ENCODE results near the gene CHID1. TPM values are rescaled to one million over a fixed set of nuclear protein-coding genes. Genes with fewer than 3 reads are reported as not detected.

The CHID1 gene
- total RNA-seq, 2 donors from 2014 or later: 46.9 to 78.7 TPM

- H3K27ac ChIP-seq: no peak overlapping the region
- no peaks in the 10 kb centered on the region for H3K36me3 ChIP-seq
- DNase-seq (ENCODE audit: low spot score): no peak
- no peak for TF ChIP-seq CTCF (IDR thresholded peaks at IDR 0.05)
- no peaks in the 10 kb centered on the region for H3K9me3 ChIP-seq
- peaks cover 0 to 48% of the 10 kb centered on the region in 2 donors for H3K4me1 ChIP-seq
- no peak overlapping the region for H3K4me3 ChIP-seq
- H3K27me3 ChIP-seq: no peaks in the 10 kb centered on the region
Observed at GRCh38 chr11:855330-855674, 55.3 kb downstream of the CHID1 start.

DNA sequence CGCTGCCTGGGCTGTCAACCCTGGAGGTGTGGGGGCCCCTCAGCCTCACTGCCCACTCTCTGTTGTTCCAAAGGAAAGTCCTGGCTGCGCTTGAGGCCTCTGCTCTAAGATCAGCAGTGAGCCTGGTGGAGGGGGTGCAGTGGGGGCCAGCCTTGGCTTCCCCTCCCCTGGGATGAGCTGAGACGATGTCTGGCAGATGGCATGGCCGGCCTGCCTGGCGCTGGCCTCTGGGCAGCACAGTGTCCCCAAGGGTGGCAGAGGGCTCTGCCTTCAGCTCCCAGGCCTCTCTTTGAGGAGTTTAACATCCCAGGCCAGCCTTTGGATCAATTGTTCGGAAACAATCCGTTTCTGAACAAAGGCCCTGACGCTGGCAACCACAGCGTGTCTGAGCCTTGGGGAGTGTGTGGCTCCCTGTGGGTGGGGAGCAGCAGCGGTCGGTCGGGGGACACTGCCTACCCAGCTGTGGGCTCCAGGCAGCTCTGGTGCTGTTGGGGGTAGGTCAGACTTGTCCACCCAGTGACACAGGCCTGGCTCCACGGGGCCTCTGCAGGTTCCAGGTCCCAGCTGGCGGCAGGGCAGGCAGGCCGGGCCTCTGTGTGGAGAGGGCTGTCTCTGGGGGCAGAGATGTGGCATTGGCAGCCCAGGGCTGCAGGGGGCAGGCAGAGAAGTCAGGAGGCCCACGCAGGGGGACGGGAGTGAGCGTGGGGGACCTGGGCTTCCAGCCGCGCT, 55.8 kb downstream of the CHID1 start:
- TF ChIP-seq CTCF (IDR thresholded peaks at IDR 0.05): no peak
- H3K27me3 ChIP-seq: no peaks in the 10 kb centered on the region
- no peak overlapping the region for H3K4me3 ChIP-seq
- no peak for DNase-seq (ENCODE audit: low spot score)
- no peaks in the 10 kb centered on the region for H3K9me3 ChIP-seq
- H3K4me1 ChIP-seq: peaks cover 0 to 47% of the 10 kb centered on the region in 2 donors
- no peak overlapping the region for H3K27ac ChIP-seq
- H3K36me3 ChIP-seq: no peaks in the 10 kb centered on the region

- Histone ChIP-seq H3K36me3 (no peaks in the 10 kb centered on the region), H3K9me3 (no peaks in the 10 kb centered on the region), H3K4me3 (no peak overlapping the region), H3K27me3 (no peaks in the 10 kb centered on the region), H3K4me1 (peaks cover 0 to 43% of the 10 kb centered on the region in 2 donors), H3K27ac (no peak overlapping the region)
- no peak for TF ChIP-seq CTCF (IDR thresholded peaks at IDR 0.05)
- no peak for DNase-seq (ENCODE audit: low spot score)
Observed at GRCh38 chr11:853682-854448, 56.7 kb downstream of the CHID1 start.

GRCh38 chr11:852762-853161, 57.8 kb downstream of the CHID1 start:
- Histone ChIP-seq H3K4me3 (no peak overlapping the region), H3K27ac (no peak overlapping the region), H3K9me3 (no peaks in the 10 kb centered on the region), H3K27me3 (no peaks in the 10 kb centered on the region), H3K4me1 (peaks cover 0 to 54% of the 10 kb centered on the region in 2 donors), H3K36me3 (no peaks in the 10 kb centered on the region)
- TF ChIP-seq CTCF (IDR thresholded peaks at IDR 0.05): no peak
- DNase-seq (ENCODE audit: low spot score): no peak

DNA sequence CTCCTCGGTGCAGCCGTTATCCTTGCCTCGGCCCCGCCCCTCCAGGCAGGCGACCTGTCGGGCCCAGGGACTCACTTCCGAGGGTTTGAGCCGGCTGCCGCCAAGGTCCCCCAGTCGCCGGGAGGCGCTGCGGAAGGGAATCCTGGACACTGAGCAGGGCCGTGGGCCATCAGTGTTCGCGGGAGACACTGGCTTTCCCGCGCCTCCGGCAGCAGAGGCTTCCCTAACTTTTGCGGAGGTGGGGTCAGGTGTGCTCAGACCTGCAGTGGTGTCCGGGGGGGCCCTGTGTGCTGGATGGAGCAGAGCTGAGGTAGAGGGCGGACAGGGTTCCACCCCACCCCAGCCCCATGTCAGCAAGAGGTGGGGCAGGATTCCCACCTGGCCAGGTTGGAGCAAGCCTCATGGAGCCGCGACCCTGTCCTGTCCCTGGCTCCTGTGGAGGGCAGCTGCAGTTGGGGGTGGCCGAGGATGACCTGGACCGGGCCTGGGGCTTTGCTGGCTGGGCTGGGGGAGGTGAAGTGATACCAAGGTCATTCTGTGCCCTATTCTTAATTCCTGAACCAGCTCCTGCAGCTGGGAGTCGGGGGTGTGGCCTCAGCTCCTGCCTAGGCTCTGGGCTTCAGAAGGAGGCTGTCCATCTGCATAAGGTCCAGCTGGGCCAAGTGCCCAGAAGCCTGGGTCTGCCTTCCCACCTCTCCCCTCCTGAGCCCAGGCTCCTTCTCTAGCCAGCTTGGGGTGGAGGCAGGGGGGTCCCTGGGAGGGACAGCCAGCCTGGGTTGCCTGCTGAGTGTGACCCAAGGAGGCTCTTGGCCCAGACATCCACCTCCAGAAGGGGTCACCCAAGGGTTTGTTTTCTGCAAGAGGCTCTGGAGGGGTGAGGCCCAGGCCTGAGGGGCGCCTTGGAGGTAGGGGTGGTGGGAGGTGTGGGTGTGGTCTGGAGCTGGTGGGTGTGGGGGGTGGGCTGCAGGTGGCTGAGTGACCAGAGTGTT, 59.5 kb downstream of the CHID1 start:
- no peak for TF ChIP-seq CTCF (IDR thresholded peaks at IDR 0.05)
- no peak overlapping the region for H3K27ac ChIP-seq
- no peak overlapping the region for H3K4me3 ChIP-seq
- H3K36me3 ChIP-seq: no peaks in the 10 kb centered on the region
- H3K9me3 ChIP-seq: no peaks in the 10 kb centered on the region
- no peak for DNase-seq (ENCODE audit: low spot score)
- no peaks in the 10 kb centered on the region for H3K27me3 ChIP-seq
- peaks cover 0 to 60% of the 10 kb centered on the region in 2 donors for H3K4me1 ChIP-seq
